Osteocyte (in vitro differentiated cells): ENCODE data around the gene BOD1L1. TPM values are rescaled to one million over a fixed set of nuclear protein-coding genes. Genes with fewer than 3 reads are reported as not detected.

Experiments used
- DNase-seq: peaks from one replicate; pipeline ENCODE4 v3.0.0; 2021; ENCODE audit warnings: mixed read lengths; ENCODE audit not compliant: unreplicated experiment; ENCODE audit errors: extremely low spot score
- H3K27ac Mint-ChIP-seq: one replicate; pipeline ENCODE4 v1.8.0; 2021; ENCODE audit warnings: mild to moderate bottlenecking, mixed read lengths; ENCODE audit not compliant: unreplicated experiment
- H3K27me3 Mint-ChIP-seq: one replicate; pipeline ENCODE4 v1.8.0; 2021; ENCODE audit warnings: mixed read lengths; ENCODE audit not compliant: unreplicated experiment
- H3K36me3 Mint-ChIP-seq: one replicate; pipeline ENCODE4 v1.8.0; 2021; ENCODE audit warnings: mixed read lengths; ENCODE audit not compliant: unreplicated experiment
- H3K4me1 Mint-ChIP-seq: one replicate; pipeline ENCODE4 v1.8.0; 2021; ENCODE audit warnings: mixed read lengths; ENCODE audit not compliant: unreplicated experiment
- H3K4me3 Mint-ChIP-seq: one replicate; pipeline ENCODE4 v1.8.0; 2021; ENCODE audit warnings: mild to moderate bottlenecking, moderate library complexity, mixed read lengths; ENCODE audit not compliant: unreplicated experiment
- H3K9me3 Mint-ChIP-seq: one replicate; pipeline ENCODE4 v1.8.0; 2021; ENCODE audit warnings: mixed read lengths; ENCODE audit not compliant: unreplicated experiment
- total RNA-seq: library from RNA; stranded (reverse); gene quantifications from 2 replicates; pipeline ENCODE4 v1.2.1, GENCODE V29; 2021
- TF ChIP-seq, protein P1 (sequence below): fragments of 200-600 bp; sonication (generic); IDR thresholded peaks from 2 replicates; pipeline ENCODE4 v1.5.0; 2021; ENCODE audit warnings: antibody characterized with exemption, mild to moderate bottlenecking, moderate library complexity

The BOD1L1 gene
- total RNA-seq, 1 donor from 2014 or later: 41.6 TPM

DNA sequence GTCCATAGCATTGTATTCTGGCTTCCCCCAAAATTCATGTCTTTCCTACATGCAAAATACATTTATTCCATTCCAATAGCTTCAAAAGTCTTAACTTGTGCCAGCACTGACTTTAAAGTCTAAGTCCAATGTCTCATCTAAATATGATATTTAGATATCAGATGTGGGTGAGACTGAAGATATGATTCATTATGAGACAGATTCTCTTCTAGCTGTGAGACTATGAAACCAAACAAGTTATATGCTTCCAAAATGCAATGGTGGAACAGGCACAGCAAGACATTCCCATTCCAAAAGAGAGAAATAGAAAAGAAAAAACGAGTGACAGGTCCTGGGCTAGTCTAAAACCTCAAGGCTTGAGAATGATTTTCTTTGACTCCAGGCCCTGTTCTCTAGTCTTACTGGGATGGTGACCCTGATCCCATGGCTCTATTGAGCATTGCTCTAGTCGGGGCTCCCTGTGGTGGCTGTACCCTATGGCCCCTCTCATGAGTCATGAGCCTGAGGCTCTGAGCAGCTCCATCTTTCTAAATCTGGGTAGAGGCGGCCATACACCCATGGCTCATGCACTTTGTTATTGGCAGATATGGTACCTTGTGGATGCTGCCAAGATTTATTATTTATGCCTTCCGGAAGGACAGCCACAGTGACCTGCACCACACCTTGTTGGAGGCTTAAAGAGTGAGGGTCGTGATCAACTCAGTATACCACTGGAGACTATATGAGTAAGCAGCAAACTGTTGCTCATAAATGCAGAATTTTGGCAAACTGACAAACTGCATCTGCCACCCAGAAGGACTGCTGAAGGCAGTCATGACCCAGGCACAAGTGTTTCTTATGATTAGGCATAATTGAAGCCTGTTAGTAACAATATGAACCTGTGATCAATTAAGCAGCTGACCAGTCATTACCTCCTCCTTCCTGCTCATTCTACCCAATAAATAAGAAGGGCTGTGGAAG, 38.5 kb upstream of the BOD1L1 start:
- Mint-ChIP-seq H3K36me3 (no peaks in the 10 kb centered on the region), H3K9me3 (peaks cover 10% of the 10 kb centered on the region), H3K4me3 (no peak overlapping the region), H3K4me1 (no peaks in the 10 kb centered on the region), H3K27ac (no peak overlapping the region), H3K27me3 (no peaks in the 10 kb centered on the region)
- no peak for DNase-seq
- TF ChIP-seq, protein P1, sequence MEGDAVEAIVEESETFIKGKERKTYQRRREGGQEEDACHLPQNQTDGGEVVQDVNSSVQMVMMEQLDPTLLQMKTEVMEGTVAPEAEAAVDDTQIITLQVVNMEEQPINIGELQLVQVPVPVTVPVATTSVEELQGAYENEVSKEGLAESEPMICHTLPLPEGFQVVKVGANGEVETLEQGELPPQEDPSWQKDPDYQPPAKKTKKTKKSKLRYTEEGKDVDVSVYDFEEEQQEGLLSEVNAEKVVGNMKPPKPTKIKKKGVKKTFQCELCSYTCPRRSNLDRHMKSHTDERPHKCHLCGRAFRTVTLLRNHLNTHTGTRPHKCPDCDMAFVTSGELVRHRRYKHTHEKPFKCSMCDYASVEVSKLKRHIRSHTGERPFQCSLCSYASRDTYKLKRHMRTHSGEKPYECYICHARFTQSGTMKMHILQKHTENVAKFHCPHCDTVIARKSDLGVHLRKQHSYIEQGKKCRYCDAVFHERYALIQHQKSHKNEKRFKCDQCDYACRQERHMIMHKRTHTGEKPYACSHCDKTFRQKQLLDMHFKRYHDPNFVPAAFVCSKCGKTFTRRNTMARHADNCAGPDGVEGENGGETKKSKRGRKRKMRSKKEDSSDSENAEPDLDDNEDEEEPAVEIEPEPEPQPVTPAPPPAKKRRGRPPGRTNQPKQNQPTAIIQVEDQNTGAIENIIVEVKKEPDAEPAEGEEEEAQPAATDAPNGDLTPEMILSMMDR: no peak

DNA sequence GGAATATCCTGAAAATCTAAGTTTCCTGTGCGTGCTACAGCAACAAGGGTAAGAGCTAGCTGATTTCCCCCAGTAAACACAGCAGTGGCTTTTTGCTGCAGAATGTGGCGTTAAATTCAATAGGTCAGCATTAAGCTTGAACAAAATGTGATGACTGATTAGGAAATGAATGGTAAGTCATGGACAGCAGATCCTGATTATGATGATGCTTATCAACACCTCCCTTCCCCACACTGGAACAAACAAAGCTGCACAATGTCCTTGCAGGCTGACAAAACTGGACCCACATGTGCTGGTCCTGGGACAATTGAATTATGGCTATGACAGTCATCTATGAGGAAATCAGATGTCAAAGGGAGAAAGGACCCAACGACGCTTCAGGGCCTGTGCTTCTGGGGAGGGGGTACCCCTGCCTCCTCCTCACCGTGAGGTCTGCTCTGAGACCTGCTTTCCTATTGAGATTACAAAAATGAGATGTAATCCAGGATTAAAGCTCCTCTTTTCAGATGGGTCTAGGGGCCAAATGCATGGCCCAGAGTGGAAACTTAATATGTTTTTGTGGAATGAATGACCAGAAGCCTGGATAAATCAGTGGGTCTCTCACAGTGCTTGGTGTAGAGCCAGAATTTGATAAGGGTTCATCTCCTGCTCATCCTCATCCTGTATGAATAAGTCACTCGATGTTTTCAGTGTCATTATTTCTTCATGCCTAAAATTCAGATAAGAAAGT, 32.0 kb upstream of the BOD1L1 start:
- TF ChIP-seq, protein P1: no peak
- no peak for DNase-seq
- Mint-ChIP-seq H3K4me1 (peaks cover 15% of the 10 kb centered on the region), H3K4me3 (no peak overlapping the region), H3K27ac (no peak overlapping the region), H3K36me3 (no peaks in the 10 kb centered on the region), H3K27me3 (no peaks in the 10 kb centered on the region), H3K9me3 (no peaks in the 10 kb centered on the region)

- Mint-ChIP-seq H3K9me3 (no peaks in the 10 kb centered on the region), H3K36me3 (no peaks in the 10 kb centered on the region), H3K4me1 (peaks cover 23% of the 10 kb centered on the region), H3K4me3 (peak overlapping the region; percentile 72), H3K27me3 (peaks cover 11% of the 10 kb centered on the region), H3K27ac (peak overlapping the region; percentile 89)
- TF ChIP-seq, protein P1: peak; percentile 80
- no peak for DNase-seq
Observed at GRCh38 chr4:13656569-13657405, 29.3 kb upstream of the BOD1L1 start.

DNA sequence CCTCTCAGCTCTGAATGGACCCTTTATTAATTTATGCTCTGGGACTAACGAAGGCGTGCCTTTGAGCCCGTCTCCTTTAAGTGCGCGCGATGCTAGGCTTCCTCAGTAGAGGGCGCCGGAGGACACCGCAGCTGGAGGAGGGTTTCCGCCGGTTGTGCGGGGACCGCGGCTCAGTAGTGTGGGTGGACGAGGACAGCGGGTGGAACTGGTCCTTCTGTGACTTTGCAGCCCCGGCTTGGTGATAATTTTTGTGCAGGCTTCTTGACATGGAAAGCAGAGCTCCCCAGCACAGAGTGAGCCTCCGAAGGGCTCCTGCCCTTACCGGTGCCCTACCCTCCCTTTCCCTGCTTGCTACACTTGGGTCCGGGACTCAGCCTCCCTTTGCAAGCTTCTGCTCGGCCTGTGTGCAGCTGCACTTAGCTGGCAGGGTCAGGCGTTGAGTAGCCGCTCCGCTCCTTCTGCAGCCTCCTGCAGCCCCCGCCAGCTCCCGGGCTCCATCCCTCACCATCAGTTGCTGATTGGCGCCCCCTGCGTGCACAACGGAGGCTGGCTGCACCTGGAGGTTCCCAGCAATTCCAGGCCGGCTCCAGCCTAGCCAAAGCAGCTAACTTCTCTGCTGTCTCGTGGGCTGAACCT, 26.8 kb upstream of the BOD1L1 start:
- TF ChIP-seq, protein P1: peak; percentile 83
- Mint-ChIP-seq H3K27ac (no peak overlapping the region), H3K4me3 (peak overlapping the region; percentile 82), H3K4me1 (peaks cover 23% of the 10 kb centered on the region), H3K9me3 (no peaks in the 10 kb centered on the region), H3K27me3 (peaks cover 36% of the 10 kb centered on the region), H3K36me3 (no peaks in the 10 kb centered on the region)
- DNase-seq: peak; percentile 93
